Erythroblast (primary cell): ENCODE measurements around the gene GPC5.

Source experiments
- GATA1 ChIP-seq: IDR thresholded peaks from 2 replicates; pipeline ENCODE4 v1.6.1; 2011; ENCODE audit warnings: low read depth, mild to moderate bottlenecking, control low read depth, low read length, moderate library complexity
- POLR2A ChIP-seq: IDR thresholded peaks from 2 replicates; pipeline ENCODE4 v1.6.1; 2011; ENCODE audit warnings: mild to moderate bottlenecking, low read length

DNA sequence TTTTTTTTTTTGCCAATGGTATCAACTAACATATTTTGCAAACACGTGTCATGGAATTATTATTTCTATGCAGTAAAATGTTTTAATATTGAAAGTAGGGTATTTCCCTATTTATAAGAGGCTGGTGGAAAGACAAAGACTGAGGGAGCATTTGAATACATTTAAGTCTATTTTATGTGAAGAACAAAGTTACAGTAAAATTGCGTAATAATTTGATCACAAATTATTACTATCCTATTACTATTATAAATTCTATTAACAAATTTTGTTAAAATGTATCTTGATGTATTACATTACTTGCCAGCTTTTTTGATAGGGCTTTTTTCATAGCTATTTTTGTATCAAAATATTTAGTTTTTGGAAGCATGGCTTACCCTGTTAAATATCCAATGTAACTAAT lies 58.4 kb downstream of the GPC5 start:
- no peak for TF ChIP-seq POLR2A
- no peak for TF ChIP-seq GATA1
